Measurements from ENCODE around the gene FREM1.

The FREM1 gene

GRCh38 chr9:14702200-14702720 is 208.0 kb downstream of the FREM1 start:
- no peak for DNase-seq (ENCODE audit: low spot score)

GRCh38 chr9:14693251-14693861 is 216.9 kb downstream of the FREM1 start, which contains the start of gene ZDHHC21:
Gene ZDHHC21, minus strand, starts transcription at chr9:14693432. Its CDS starts 19,092 bp downstream, at chr9:14674340.
- peak; percentile 73 for DNase-seq (ENCODE audit: low spot score)

GRCh38 chr9:14692470-14693250 is 217.6 kb downstream of the FREM1 start:
- DNase-seq (ENCODE audit: low spot score), result peak; percentile 58

- DNase-seq (ENCODE audit: low spot score), result peak; percentile 79
Observed at GRCh38 chr9:14690948-14691730, 219.1 kb downstream of the FREM1 start.

- DNase-seq (ENCODE audit: low spot score), result peak; percentile 79
Observed at GRCh38 chr9:14687042-14687719, 223.0 kb downstream of the FREM1 start.

GRCh38 chr9:14686168-14686567 is 224.1 kb downstream of the FREM1 start:
- no peak for DNase-seq (ENCODE audit: low spot score)
